Small intestine (tissue), 7 donors: ENCODE results near the gene GSTT2B. TPM values are rescaled to one million over a fixed set of nuclear protein-coding genes. Genes with fewer than 3 reads are reported as not detected.
"Not testable (repeated sequence)": the region's sequence is repeated elsewhere in the genome, so short reads cannot be mapped to it uniquely, and the experiment has no call there.

Experiments used
- DNase-seq, 2 donors: peaks; one replicate each; pipeline versions ENCODE4 v3.0.0 to v3.0.0-alpha.2; 2013
- FAIRE-seq: peaks from 2 replicates; lab custom pipeline; 2012; peaks lifted over from hg19 to GRCh38; lab: Jason Lieb, UNC
- H3K27ac ChIP-seq, 3 donors: one replicate each; pipeline ENCODE4 v1.5.1; 2013; ENCODE audit warnings: low read length in 2 of 3, mild to moderate bottlenecking in 2 of 3, control low read depth in 1 of 3, inconsistent platforms in 1 of 3, low read depth in 1 of 3, moderate library complexity in 1 of 3
- H3K27me3 ChIP-seq, 3 donors: one replicate each; pipeline ENCODE4 v1.6.1; 2013; ENCODE audit warnings: low read length in 3 of 3, inconsistent platforms in 1 of 3; ENCODE audit not compliant: control insufficient read depth in 3 of 3, insufficient read depth in 3 of 3
- H3K36me3 ChIP-seq, 3 donors: one replicate each; pipeline ENCODE4 v1.6.1; 2013; ENCODE audit warnings: low read length in 3 of 3, inconsistent platforms in 1 of 3, low read depth in 1 of 3, mild to moderate bottlenecking in 1 of 3, moderate library complexity in 1 of 3; ENCODE audit not compliant: control insufficient read depth in 3 of 3, insufficient read depth in 2 of 3
- H3K4me1 ChIP-seq, 3 donors: one replicate each; pipeline ENCODE4 v1.6.1; 2013; ENCODE audit warnings: low read length in 2 of 3, inconsistent platforms in 1 of 3, low read depth in 1 of 3, mild to moderate bottlenecking in 1 of 3, moderate library complexity in 1 of 3; ENCODE audit not compliant: control insufficient read depth in 3 of 3, insufficient read depth in 2 of 3
- H3K4me3 ChIP-seq, 3 donors: one replicate each; pipeline ENCODE4 v1.5.1; 2013; ENCODE audit warnings: low read length in 3 of 3, control low read depth in 1 of 3, inconsistent platforms in 1 of 3, low read depth in 1 of 3, mild to moderate bottlenecking in 1 of 3, moderate library complexity in 1 of 3
- H3K9me3 ChIP-seq, 2 donors: one replicate each; pipeline ENCODE4 v1.6.1; 2013; ENCODE audit warnings: low read depth in 1 of 2, low read length in 1 of 2; ENCODE audit not compliant: control insufficient read depth in 2 of 2, insufficient read depth in 1 of 2
- WGBS, 3 donors: extraction: QIAGEN DNeasy Blood & Tissue Kit; methylation state at CpG; one replicate each; pipeline ENCODE4 v1.1.7; 2013; 5-methylcytosine and 5-hydroxymethylcytosine counted together
- polyA plus RNA-seq, 4 donors: library from polyadenylated mRNA; stranded (reverse) in 3 of 4; unstranded in 1 of 4; fragments of 200-250 nt in 3 of 4; fragments of 120-200 nt in 1 of 4; gene quantifications; one replicate each; pipeline versions ENCODE4 v1.2.1 to v1.2.3, GENCODE V29; 2013
- donor health status: healthy with polysubstance abuse.
- donor health status: control.
- donor health status: control.
- donor health status: Bipolar disorder and iron deficiency.
- donor health status: healthy.

Gene GSTT2B
- polyA plus RNA-seq, 4 donors, result 1.1 to 6.7 (median 2.1) TPM; not detected in 1

GRCh38 chr22:23949764-23950163 is 11.2 kb downstream of the GSTT2B start:
- not testable (repeated sequence) for H3K4me1 ChIP-seq, H3K9me3 ChIP-seq, H3K4me3 ChIP-seq, H3K27me3 ChIP-seq, FAIRE-seq, H3K27ac ChIP-seq, H3K36me3 ChIP-seq, DNase-seq
- 81 to 88% (median 85%) methylated on average over 13 to 18 of the region's 18 CpGs for WGBS, 3 donors

GRCh38 chr22:23947391-23947790 is 13.6 kb downstream of the GSTT2B start:
- not testable (repeated sequence) for H3K4me1 ChIP-seq, H3K36me3 ChIP-seq, FAIRE-seq, H3K27me3 ChIP-seq, H3K27ac ChIP-seq, H3K4me3 ChIP-seq, H3K9me3 ChIP-seq, DNase-seq
- 8 to 74% (median 40%) methylated on average over 1 to 3 of the region's 3 CpGs for WGBS, 3 donors

GRCh38 chr22:23940166-23940565 is 20.8 kb downstream of the GSTT2B start:
- H3K27ac ChIP-seq, H3K4me3 ChIP-seq, FAIRE-seq, H3K4me1 ChIP-seq, H3K27me3 ChIP-seq, H3K36me3 ChIP-seq, H3K9me3 ChIP-seq, DNase-seq: not testable (repeated sequence)
- WGBS, 3 donors, result 84% methylated on average over 3 of the region's 14 CpGs; no CpG with 5 or more reads in 2 of the 3 donors

- H3K4me3 ChIP-seq, result no peak overlapping the region
- no peaks in the 10 kb centered on the region for H3K36me3 ChIP-seq
- H3K27ac ChIP-seq, result no peak overlapping the region
- H3K4me1 ChIP-seq, result no peaks in the 10 kb centered on the region
- no peaks in the 10 kb centered on the region for H3K9me3 ChIP-seq
- WGBS, 3 donors, result 61 to 94% (median 83%) methylated on average over 3 of the region's 3 CpGs
- DNase-seq, result no peak
- FAIRE-seq, result no peak
- no peaks in the 10 kb centered on the region for H3K27me3 ChIP-seq
Measured at GRCh38 chr22:23939017-23939357, 22.0 kb downstream of the GSTT2B start.

GRCh38 chr22:23938328-23939016 is 22.5 kb downstream of the GSTT2B start:
- FAIRE-seq (no peak), DNase-seq (peak in 1 of 2 donors; percentile 22)
- H3K27ac ChIP-seq, result no peak overlapping the region
- no peak overlapping the region for H3K4me3 ChIP-seq
- no peaks in the 10 kb centered on the region for H3K36me3 ChIP-seq
- H3K4me1 ChIP-seq, result no peaks in the 10 kb centered on the region
- WGBS, 3 donors, result 65 to 72% (median 68%) methylated on average over 5 of the region's 5 CpGs
- no peaks in the 10 kb centered on the region for H3K9me3 ChIP-seq
- no peaks in the 10 kb centered on the region for H3K27me3 ChIP-seq

- no peaks in the 10 kb centered on the region for H3K4me1 ChIP-seq
- peaks cover 0 to 23% (median 23%) of the 10 kb centered on the region in 3 donors for H3K36me3 ChIP-seq
- FAIRE-seq (no peak), DNase-seq (no peak)
- 74 to 87% (median 78%) methylated on average over 14 of the region's 14 CpGs for WGBS, 3 donors
- H3K27me3 ChIP-seq, result no peaks in the 10 kb centered on the region
- peaks cover 0 to 27% of the 10 kb centered on the region in 2 donors for H3K9me3 ChIP-seq
- H3K4me3 ChIP-seq, result no peak overlapping the region
- H3K27ac ChIP-seq, result no peak overlapping the region
Measured at GRCh38 chr22:23926561-23926960, 34.4 kb downstream of the GSTT2B start.

GRCh38 chr22:23925020-23925606 is 35.9 kb downstream of the GSTT2B start:
- no peaks in the 10 kb centered on the region for H3K27me3 ChIP-seq
- FAIRE-seq (no peak), DNase-seq (no peak)
- H3K27ac ChIP-seq, result no peak overlapping the region
- peaks cover 0 to 21% of the 10 kb centered on the region in 2 donors for H3K9me3 ChIP-seq
- H3K36me3 ChIP-seq, result peaks cover 0 to 24% (median 23%) of the 10 kb centered on the region in 3 donors
- H3K4me1 ChIP-seq, result no peaks in the 10 kb centered on the region
- 82 to 92% (median 89%) methylated on average over 6 of the region's 6 CpGs for WGBS, 3 donors
- no peak overlapping the region for H3K4me3 ChIP-seq

GRCh38 chr22:23922921-23923320 is 38.1 kb downstream of the GSTT2B start:
- H3K27ac ChIP-seq, result no peak overlapping the region

More at GRCh38 chr22:23922921-23923320, 38.1 kb downstream of the GSTT2B start:
- Histone ChIP-seq H3K4me1 (no peaks in the 10 kb centered on the region), H3K27me3 (no peaks in the 10 kb centered on the region), H3K4me3 (no peak overlapping the region), H3K36me3 (peaks cover 0 to 27% (median 19%) of the 10 kb centered on the region in 3 donors), H3K9me3 (peaks cover 0 to 19% of the 10 kb centered on the region in 2 donors)
- FAIRE-seq (no peak), DNase-seq (no peak)
- 46 to 69% (median 55%) methylated on average over 2 of the region's 2 CpGs for WGBS, 3 donors
